CD4-positive, alpha-beta T cell treated with Interleukin-6 at 100 ng/mL for 8 hours (primary cell): Measurements from ENCODE around the gene MX1.
"Not testable (repeated sequence)": the region's sequence is repeated elsewhere in the genome, so short reads cannot be mapped to it uniquely, and the experiment has no call there.

Experiments
- DNase-seq: peaks from one replicate; pipeline ENCODE4 v3.0.0-alpha.2; 2020; ENCODE audit warnings: mixed read lengths, low spot score

Gene MX1

GRCh38 chr21:41407541-41408460, 18.2 kb upstream of the MX1 start:
- no peak for DNase-seq

- DNase-seq = no peak
Measured at GRCh38 chr21:41410361-41410760, 15.7 kb upstream of the MX1 start.

GRCh38 chr21:41410767-41411448, 15.1 kb upstream of the MX1 start:
- no peak for DNase-seq

- no peak for DNase-seq
Measured at GRCh38 chr21:41411449-41412089, 14.5 kb upstream of the MX1 start.

- DNase-seq = not testable (repeated sequence)
Measured at GRCh38 chr21:41417505-41417904, 8.5 kb upstream of the MX1 start.

GRCh38 chr21:41418393-41418792, 7.6 kb upstream of the MX1 start:
- DNase-seq = no peak

GRCh38 chr21:41418956-41419680, 6.9 kb upstream of the MX1 start:
- no peak for DNase-seq

- DNase-seq = peak; percentile 45
Measured at GRCh38 chr21:41419921-41420862, 5.8 kb upstream of the MX1 start.

- DNase-seq = not testable (repeated sequence)
Measured at GRCh38 chr21:41420998-41421397, 5.0 kb upstream of the MX1 start.

GRCh38 chr21:41422546-41423304, 3.3 kb upstream of the MX1 start:
- DNase-seq = no peak

GRCh38 chr21:41423305-41423636, 2.8 kb upstream of the MX1 start:
- not testable (repeated sequence) for DNase-seq

- no peak for DNase-seq
Measured at GRCh38 chr21:41425588-41425953, 468 bp upstream of the MX1 start.

- no peak for DNase-seq
Measured at GRCh38 chr21:41426676-41427404, 801 bp downstream of the MX1 start.

GRCh38 chr21:41427556-41427955, 1.5 kb downstream of the MX1 start:
- no peak for DNase-seq

GRCh38 chr21:41428311-41428710, 2.3 kb downstream of the MX1 start:
- no peak for DNase-seq

- no peak for DNase-seq
Measured at GRCh38 chr21:41428847-41429246, 2.8 kb downstream of the MX1 start.

GRCh38 chr21:41429305-41429704, 3.3 kb downstream of the MX1 start:
- DNase-seq = no peak

GRCh38 chr21:41429925-41430491, 4.0 kb downstream of the MX1 start:
- DNase-seq = no peak

GRCh38 chr21:41431788-41432548, 5.9 kb downstream of the MX1 start:
- DNase-seq = no peak
